CD4-positive, CD25-positive, alpha-beta regulatory T cell (primary cell): ENCODE data around the gene ZNF462. TPM values are rescaled to one million over a fixed set of nuclear protein-coding genes. Genes with fewer than 3 reads are reported as not detected.

Experiments used
- ATAC-seq, 2 donors: fragments of 150-1000 bp; cut with Tn5 transposase; one replicate each; pipeline ENCODE4 v1.10.0; 2021; ENCODE audit warnings: low read depth in 2 of 2, moderate number of reproducible peaks in 2 of 2, moderate library complexity in 1 of 2
- DNase-seq, 3 donors: peaks; one replicate each; pipeline versions ENCODE4 v3.0.0 to v3.0.0-alpha.2; 2012 to 2022; ENCODE audit warnings: mixed read lengths in 1 of 3
- H3K27ac ChIP-seq: one replicate; pipeline ENCODE4 v1.7.0; 2013; ENCODE audit warnings: mild to moderate bottlenecking, low read length; ENCODE audit not compliant: insufficient read depth, poor library complexity, severe bottlenecking
- H3K27me3 ChIP-seq: one replicate; pipeline ENCODE4 v1.7.0; 2013; ENCODE audit warnings: low read length; ENCODE audit not compliant: control insufficient read depth, insufficient read depth
- H3K36me3 ChIP-seq: one replicate; pipeline ENCODE4 v1.7.0; 2013; ENCODE audit warnings: mild to moderate bottlenecking, low read length, moderate library complexity; ENCODE audit not compliant: control insufficient read depth, insufficient read depth
- H3K4me1 ChIP-seq: 2 replicates; pipeline ENCODE4 v1.7.0; 2013; ENCODE audit warnings: mild to moderate bottlenecking, low read length; ENCODE audit not compliant: insufficient read depth, control insufficient read depth, poor library complexity, severe bottlenecking
- H3K4me3 ChIP-seq: one replicate; pipeline ENCODE4 v1.7.0; 2013; ENCODE audit warnings: low read depth, mild to moderate bottlenecking, low read length, moderate library complexity
- H3K9me3 ChIP-seq, 2 experiments: 1 replicate in 1 of 2; 2 replicates in 1 of 2; pipeline ENCODE4 v1.7.0; 2013; ENCODE audit warnings: low read length in 2 of 2, mild to moderate bottlenecking in 1 of 2, moderate library complexity in 1 of 2; ENCODE audit not compliant: control insufficient read depth in 2 of 2
- H3K27ac Mint-ChIP-seq, 3 donors: one replicate each; pipeline ENCODE4 v1.8.0; 2020 to 2022; ENCODE audit warnings: mild to moderate bottlenecking in 3 of 3, mixed read lengths in 3 of 3, moderate library complexity in 2 of 3
- H3K27me3 Mint-ChIP-seq: one replicate; pipeline ENCODE4 v1.8.0; 2022; ENCODE audit warnings: mild to moderate bottlenecking, mixed read lengths
- H3K36me3 Mint-ChIP-seq: one replicate; pipeline ENCODE4 v1.8.0; 2020; ENCODE audit warnings: mixed read lengths
- H3K4me1 Mint-ChIP-seq, 4 donors: one replicate each; pipeline ENCODE4 v1.8.0; 2020 to 2022; ENCODE audit warnings: mixed read lengths in 4 of 4, mild to moderate bottlenecking in 1 of 4
- H3K4me3 Mint-ChIP-seq, 4 donors: one replicate each; pipeline ENCODE4 v1.8.0; 2020 to 2022; ENCODE audit warnings: mild to moderate bottlenecking in 4 of 4, mixed read lengths in 4 of 4, moderate library complexity in 3 of 4
- H3K9me3 Mint-ChIP-seq, 7 donors: one replicate each; pipeline ENCODE4 v1.8.0; 2020 to 2022; ENCODE audit warnings: mixed read lengths in 7 of 7, mild to moderate bottlenecking in 3 of 7, moderate library complexity in 2 of 7
- polyA plus RNA-seq, 4 donors: library from polyadenylated mRNA; unstranded; fragments of 300-500 nt; fragmentation: Illumina TruSeq; gene quantifications; one replicate each; pipeline ENCODE4 v1.2.3, GENCODE V29; 2021
- total RNA-seq: library from RNA; stranded (reverse); gene quantifications from one replicate; pipeline ENCODE4 v1.2.3, GENCODE V29; 2022

The ZNF462 gene
- total and polyA plus RNA-seq, 5 donors from 2014 or later = 0.62 to 1.7 TPM; not detected in 3

DNA sequence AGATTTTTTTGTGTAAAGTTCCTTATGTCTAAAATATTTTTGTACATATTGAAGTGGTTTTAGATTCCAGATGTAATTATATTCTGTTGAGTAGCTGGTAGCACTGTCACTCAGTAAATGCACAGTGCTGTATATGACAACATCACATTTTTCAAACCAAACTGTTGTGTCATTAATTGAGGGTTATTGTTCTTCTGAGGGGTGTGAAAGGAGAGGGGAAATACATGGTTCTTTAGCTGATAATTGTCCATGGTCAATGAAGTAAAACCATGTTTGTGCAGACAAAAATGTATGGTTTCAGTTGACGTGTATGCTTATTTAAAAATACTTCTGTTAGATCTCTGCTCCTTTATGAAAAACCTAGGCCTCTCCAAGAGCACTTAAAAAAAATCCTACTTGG, 3.3 kb downstream of the ZNF462 start:
- Mint-ChIP-seq H3K27me3 (peaks cover 42% of the 10 kb centered on the region), H3K4me3 (no peak overlapping the region), H3K9me3 (peaks cover 0 to 13% (median 2%) of the 10 kb centered on the region in 7 donors), H3K36me3 (no peaks in the 10 kb centered on the region), H3K27ac (no peak overlapping the region), H3K4me1 (peaks cover 0 to 4% (median 0%) of the 10 kb centered on the region in 4 donors)
- peaks cover 0 to 2% of the 10 kb centered on the region in 2 experiments for H3K9me3 ChIP-seq
- H3K27ac ChIP-seq = no peak overlapping the region
- no peak for DNase-seq
- no peaks in the 10 kb centered on the region for H3K36me3 ChIP-seq
- no peak for ATAC-seq
- no peak overlapping the region for H3K4me3 ChIP-seq
- H3K4me1 ChIP-seq = no peaks in the 10 kb centered on the region
- H3K27me3 ChIP-seq = peaks cover 2% of the 10 kb centered on the region

- Mint-ChIP-seq H3K27me3 (peaks cover 32% of the 10 kb centered on the region), H3K4me3 (no peak overlapping the region), H3K27ac (no peak overlapping the region), H3K4me1 (peaks cover 0 to 2% (median 0%) of the 10 kb centered on the region in 4 donors), H3K36me3 (no peaks in the 10 kb centered on the region), H3K9me3 (peaks cover 0 to 10% (median 2%) of the 10 kb centered on the region in 7 donors)
- no peaks in the 10 kb centered on the region for H3K27me3 ChIP-seq
- no peak for ATAC-seq
- DNase-seq = no peak
- H3K27ac ChIP-seq = no peak overlapping the region
- H3K4me3 ChIP-seq = no peak overlapping the region
- H3K36me3 ChIP-seq = no peaks in the 10 kb centered on the region
- peaks cover 0 to 2% of the 10 kb centered on the region in 2 experiments for H3K9me3 ChIP-seq
- H3K4me1 ChIP-seq = no peaks in the 10 kb centered on the region
These were observed 4.3 kb downstream of the ZNF462 start for GRCh38 chr9:106867286-106867685.

- Mint-ChIP-seq H3K4me3 (no peak overlapping the region), H3K36me3 (no peaks in the 10 kb centered on the region), H3K27me3 (peaks cover 24% of the 10 kb centered on the region), H3K9me3 (peaks cover 0 to 6% (median 2%) of the 10 kb centered on the region in 7 donors), H3K27ac (no peak overlapping the region), H3K4me1 (peaks cover 0 to 2% (median 0%) of the 10 kb centered on the region in 4 donors)
- Histone ChIP-seq H3K36me3 (no peaks in the 10 kb centered on the region), H3K27me3 (no peaks in the 10 kb centered on the region), H3K27ac (no peak overlapping the region), H3K9me3 (peaks cover 0 to 2% of the 10 kb centered on the region in 2 experiments), H3K4me1 (no peaks in the 10 kb centered on the region), H3K4me3 (no peak overlapping the region)
- DNase-seq (no peak), ATAC-seq (no peak)
These were observed 5.1 kb downstream of the ZNF462 start for GRCh38 chr9:106868087-106868486.

GRCh38 chr9:106868565-106868964, 5.6 kb downstream of the ZNF462 start:
- no peak overlapping the region for H3K27ac ChIP-seq
- H3K4me3 Mint-ChIP-seq = no peak overlapping the region
- no peaks in the 10 kb centered on the region for H3K36me3 ChIP-seq
- H3K4me1 Mint-ChIP-seq = peaks cover 0 to under 1% (median 0%) of the 10 kb centered on the region in 4 donors
- H3K36me3 Mint-ChIP-seq = no peaks in the 10 kb centered on the region
- H3K9me3 Mint-ChIP-seq = peaks cover 0 to 5% (median 2%) of the 10 kb centered on the region in 7 donors
- ATAC-seq (no peak), DNase-seq (no peak)
- H3K27ac Mint-ChIP-seq = no peak overlapping the region
- H3K4me3 ChIP-seq = no peak overlapping the region
- H3K27me3 ChIP-seq = no peaks in the 10 kb centered on the region
- peaks cover 0 to 2% of the 10 kb centered on the region in 2 experiments for H3K9me3 ChIP-seq
- no peaks in the 10 kb centered on the region for H3K4me1 ChIP-seq
- H3K27me3 Mint-ChIP-seq = peaks cover 19% of the 10 kb centered on the region

- no peaks in the 10 kb centered on the region for H3K27me3 ChIP-seq
- H3K36me3 Mint-ChIP-seq = no peaks in the 10 kb centered on the region
- no peaks in the 10 kb centered on the region for H3K4me1 ChIP-seq
- ATAC-seq (no peak), DNase-seq (no peak)
- H3K27ac ChIP-seq = no peak overlapping the region
- peaks cover 14% of the 10 kb centered on the region for H3K27me3 Mint-ChIP-seq
- H3K4me1 Mint-ChIP-seq = no peaks in the 10 kb centered on the region
- H3K9me3 Mint-ChIP-seq = peaks cover 0 to 5% (median 2%) of the 10 kb centered on the region in 7 donors
- H3K36me3 ChIP-seq = no peaks in the 10 kb centered on the region
- H3K27ac Mint-ChIP-seq = no peak overlapping the region
- H3K9me3 ChIP-seq = peaks cover 0 to 2% of the 10 kb centered on the region in 2 experiments
- H3K4me3 Mint-ChIP-seq = no peak overlapping the region
- no peak overlapping the region for H3K4me3 ChIP-seq
These were observed 6.1 kb downstream of the ZNF462 start for GRCh38 chr9:106869028-106869427.

- Mint-ChIP-seq H3K27me3 (peaks cover 10% of the 10 kb centered on the region), H3K36me3 (no peaks in the 10 kb centered on the region), H3K9me3 (peaks cover 0 to 5% (median 2%) of the 10 kb centered on the region in 7 donors), H3K4me1 (no peaks in the 10 kb centered on the region), H3K4me3 (no peak overlapping the region), H3K27ac (no peak overlapping the region)
- no peak for DNase-seq
- H3K4me3 ChIP-seq = no peak overlapping the region
- H3K9me3 ChIP-seq = peaks cover 0 to 2% of the 10 kb centered on the region in 2 experiments
- no peaks in the 10 kb centered on the region for H3K36me3 ChIP-seq
- H3K27ac ChIP-seq = no peak overlapping the region
- H3K4me1 ChIP-seq = no peaks in the 10 kb centered on the region
- ATAC-seq = no peak
- H3K27me3 ChIP-seq = no peaks in the 10 kb centered on the region
These were observed 6.5 kb downstream of the ZNF462 start for GRCh38 chr9:106869458-106869857.

GRCh38 chr9:106872641-106873040, 9.7 kb downstream of the ZNF462 start:
- Histone ChIP-seq H3K4me3 (no peak overlapping the region), H3K4me1 (no peaks in the 10 kb centered on the region), H3K9me3 (no peaks in the 10 kb centered on the region), H3K27me3 (no peaks in the 10 kb centered on the region), H3K36me3 (no peaks in the 10 kb centered on the region), H3K27ac (no peak overlapping the region)
- no peak for DNase-seq
- H3K4me3 Mint-ChIP-seq = no peak overlapping the region
- H3K27ac Mint-ChIP-seq = no peak overlapping the region
- ATAC-seq = no peak
- peaks cover 0 to 5% (median 2%) of the 10 kb centered on the region in 7 donors for H3K9me3 Mint-ChIP-seq
- no peaks in the 10 kb centered on the region for H3K27me3 Mint-ChIP-seq
- no peaks in the 10 kb centered on the region for H3K4me1 Mint-ChIP-seq
- H3K36me3 Mint-ChIP-seq = no peaks in the 10 kb centered on the region

GRCh38 chr9:106874031-106874430, 11.1 kb downstream of the ZNF462 start:
- H3K36me3 Mint-ChIP-seq = no peaks in the 10 kb centered on the region

More at GRCh38 chr9:106874031-106874430, 11.1 kb downstream of the ZNF462 start:
- Mint-ChIP-seq H3K4me1 (no peaks in the 10 kb centered on the region), H3K9me3 (peaks cover 0 to 5% (median 3%) of the 10 kb centered on the region in 7 donors), H3K27ac (no peak overlapping the region), H3K27me3 (no peaks in the 10 kb centered on the region), H3K4me3 (no peak overlapping the region)
- ATAC-seq (no peak), DNase-seq (no peak)
- Histone ChIP-seq H3K9me3 (no peaks in the 10 kb centered on the region), H3K36me3 (no peaks in the 10 kb centered on the region), H3K4me1 (no peaks in the 10 kb centered on the region), H3K27ac (no peak overlapping the region), H3K4me3 (no peak overlapping the region), H3K27me3 (no peaks in the 10 kb centered on the region)
